ENCODE data around the gene SCO2. TPM values are rescaled to one million over a fixed set of nuclear protein-coding genes. Genes with fewer than 3 reads are reported as not detected.

SCO2 gene
- total and polyA plus RNA-seq, 2 of the 13 experiments (the other 11 are each of a cell fraction or from before 2014, with no cell fraction given), result 0.32 to 3.7 TPM

GRCh38 chr22:50562523-50563412, 37.4 kb upstream of the SCO2 start, which contains the start of gene SYCE3 (continued):
- TF ChIP-seq ZHX2 (IDR thresholded peaks at IDR 0.05; ENCODE audit: low read depth), result no peak
- TF ChIP-seq ZHX2 (CRISPR knock-in tag; IDR thresholded peaks at IDR 0.05; ENCODE audit: borderline replicate concordance), result no peak
- TF ChIP-seq, protein P1, sequence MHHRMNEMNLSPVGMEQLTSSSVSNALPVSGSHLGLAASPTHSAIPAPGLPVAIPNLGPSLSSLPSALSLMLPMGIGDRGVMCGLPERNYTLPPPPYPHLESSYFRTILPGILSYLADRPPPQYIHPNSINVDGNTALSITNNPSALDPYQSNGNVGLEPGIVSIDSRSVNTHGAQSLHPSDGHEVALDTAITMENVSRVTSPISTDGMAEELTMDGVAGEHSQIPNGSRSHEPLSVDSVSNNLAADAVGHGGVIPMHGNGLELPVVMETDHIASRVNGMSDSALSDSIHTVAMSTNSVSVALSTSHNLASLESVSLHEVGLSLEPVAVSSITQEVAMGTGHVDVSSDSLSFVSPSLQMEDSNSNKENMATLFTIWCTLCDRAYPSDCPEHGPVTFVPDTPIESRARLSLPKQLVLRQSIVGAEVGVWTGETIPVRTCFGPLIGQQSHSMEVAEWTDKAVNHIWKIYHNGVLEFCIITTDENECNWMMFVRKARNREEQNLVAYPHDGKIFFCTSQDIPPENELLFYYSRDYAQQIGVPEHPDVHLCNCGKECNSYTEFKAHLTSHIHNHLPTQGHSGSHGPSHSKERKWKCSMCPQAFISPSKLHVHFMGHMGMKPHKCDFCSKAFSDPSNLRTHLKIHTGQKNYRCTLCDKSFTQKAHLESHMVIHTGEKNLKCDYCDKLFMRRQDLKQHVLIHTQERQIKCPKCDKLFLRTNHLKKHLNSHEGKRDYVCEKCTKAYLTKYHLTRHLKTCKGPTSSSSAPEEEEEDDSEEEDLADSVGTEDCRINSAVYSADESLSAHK (CRISPR knock-in tag; IDR thresholded peaks at IDR 0.05; ENCODE audit: borderline replicate concordance), result no peak
- TF ChIP-seq FOSL2 (CRISPR knock-in tag; IDR thresholded peaks at IDR 0.05), result no peak; the same call in 1 of the 2 replicates
- TF ChIP-seq ZNF317 (CRISPR knock-in tag; IDR thresholded peaks at IDR 0.05), result no peak
- 0 out of 2 replicates have a peak, but pooled peaks have one; percentile 53 for TF ChIP-seq TGIF2 (CRISPR knock-in tag; IDR thresholded peaks at IDR 0.05)
- TF ChIP-seq HNRNPLL (IDR thresholded peaks at IDR 0.05; ENCODE audit: low read depth, low read length, poor library complexity, severe bottlenecking), result peak; percentile 65
- 0 out of 2 replicates have a peak, but pooled peaks have one; percentile 10 for TF ChIP-seq ZBTB7A (CRISPR knock-in tag; IDR thresholded peaks at IDR 0.05)
- TF ChIP-seq ATF5 (CRISPR knock-in tag; IDR thresholded peaks at IDR 0.05; ENCODE audit: low read depth), result no peak
- TF ChIP-seq, protein P2, sequence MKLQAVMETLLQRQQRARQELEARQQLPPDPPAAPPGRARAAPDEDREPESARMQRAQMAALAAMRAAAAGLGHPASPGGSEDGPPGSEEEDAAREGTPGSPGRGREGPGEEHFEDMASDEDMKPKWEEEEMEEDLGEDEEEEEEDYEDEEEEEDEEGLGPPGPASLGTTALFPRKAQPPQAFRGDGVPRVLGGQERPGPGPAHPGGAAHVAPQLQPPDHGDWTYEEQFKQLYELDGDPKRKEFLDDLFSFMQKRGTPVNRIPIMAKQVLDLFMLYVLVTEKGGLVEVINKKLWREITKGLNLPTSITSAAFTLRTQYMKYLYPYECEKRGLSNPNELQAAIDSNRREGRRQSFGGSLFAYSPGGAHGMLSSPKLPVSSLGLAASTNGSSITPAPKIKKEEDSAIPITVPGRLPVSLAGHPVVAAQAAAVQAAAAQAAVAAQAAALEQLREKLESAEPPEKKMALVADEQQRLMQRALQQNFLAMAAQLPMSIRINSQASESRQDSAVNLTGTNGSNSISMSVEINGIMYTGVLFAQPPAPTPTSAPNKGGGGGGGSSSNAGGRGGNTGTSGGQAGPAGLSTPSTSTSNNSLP (IDR thresholded peaks at IDR 0.05; ENCODE audit: low read depth, low read length), result no peak
- TF ChIP-seq ZNF570 (CRISPR knock-in tag; IDR thresholded peaks at IDR 0.05; ENCODE audit: borderline replicate concordance), result no peak
- TF ChIP-seq CENPX (CRISPR knock-in tag; IDR thresholded peaks at IDR 0.05), result no peak
- peak; percentile 63 for TF ChIP-seq RBM39 (IDR thresholded peaks at IDR 0.05; ENCODE audit: low read depth, low read length, poor library complexity, severe bottlenecking)
- no peak for TF ChIP-seq ZNF782 (CRISPR knock-in tag; IDR thresholded peaks at IDR 0.05; ENCODE audit: borderline replicate concordance)
- peak; percentile 18; the same call in 1 of the 2 replicates for TF ChIP-seq NR2F2 (IDR thresholded peaks at IDR 0.05; ENCODE audit: borderline replicate concordance, low read depth)
- peak; percentile 68; the same call in 1 of the 3 replicates for TF ChIP-seq MXI1 (IDR thresholded peaks at IDR 0.05; ENCODE audit: borderline replicate concordance, low read depth, low read length)
- TF ChIP-seq PHB2 (IDR thresholded peaks at IDR 0.05; ENCODE audit: partially characterized antibody), result no peak
- TF ChIP-seq SMC3 (IDR thresholded peaks at IDR 0.05; ENCODE audit: low read length), result peak; percentile 10; the same call in 1 of the 2 replicates

Data from HepG2 (cell line).